Keratinocyte (primary cell): ENCODE measurements around the gene CASP3.

ENCODE experiments used
- EZH2 ChIP-seq: IDR thresholded peaks from one replicate; pipeline ENCODE4 v1.6.1; 2012; ENCODE audit warnings: inconsistent platforms, mild to moderate bottlenecking, low read length, moderate library complexity
- TF ChIP-seq, protein P1 (sequence below), 3 experiments: IDR thresholded peaks in 1 of 3; conservative IDR thresholded peaks in 1 of 3; optimal IDR thresholded peaks in 1 of 3; 2 replicates in 2 of 3; 3 replicates in 1 of 3; pipeline versions ENCODE3 to v1.5.1; 2011; ENCODE audit warnings: low read length in 3 of 3, mild to moderate bottlenecking in 3 of 3, moderate library complexity in 2 of 3, control low read depth in 1 of 3, inconsistent platforms in 1 of 3; ENCODE audit not compliant: insufficient read depth in 2 of 3; ENCODE audit errors: extremely low read depth in 1 of 3

DNA sequence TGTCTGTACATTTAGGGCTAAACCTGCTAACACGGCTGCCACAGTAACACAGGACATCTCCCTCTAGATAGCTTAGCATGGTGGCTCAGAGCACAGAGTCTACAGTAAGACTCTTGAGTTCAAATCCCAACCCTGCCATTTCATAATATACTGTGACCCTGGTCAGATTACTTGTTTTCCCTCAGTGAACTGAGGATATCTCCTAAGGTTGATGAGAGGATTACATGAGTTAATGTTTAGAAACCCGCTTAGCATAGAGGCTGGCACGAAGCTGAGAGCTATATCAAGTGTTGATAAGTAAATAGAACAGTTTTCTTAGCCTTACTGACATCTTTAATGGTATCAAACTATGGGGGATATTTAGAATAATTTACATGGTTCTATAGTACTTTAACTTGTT is 37.2 kb downstream of the CASP3 start:
- TF ChIP-seq, protein P1, sequence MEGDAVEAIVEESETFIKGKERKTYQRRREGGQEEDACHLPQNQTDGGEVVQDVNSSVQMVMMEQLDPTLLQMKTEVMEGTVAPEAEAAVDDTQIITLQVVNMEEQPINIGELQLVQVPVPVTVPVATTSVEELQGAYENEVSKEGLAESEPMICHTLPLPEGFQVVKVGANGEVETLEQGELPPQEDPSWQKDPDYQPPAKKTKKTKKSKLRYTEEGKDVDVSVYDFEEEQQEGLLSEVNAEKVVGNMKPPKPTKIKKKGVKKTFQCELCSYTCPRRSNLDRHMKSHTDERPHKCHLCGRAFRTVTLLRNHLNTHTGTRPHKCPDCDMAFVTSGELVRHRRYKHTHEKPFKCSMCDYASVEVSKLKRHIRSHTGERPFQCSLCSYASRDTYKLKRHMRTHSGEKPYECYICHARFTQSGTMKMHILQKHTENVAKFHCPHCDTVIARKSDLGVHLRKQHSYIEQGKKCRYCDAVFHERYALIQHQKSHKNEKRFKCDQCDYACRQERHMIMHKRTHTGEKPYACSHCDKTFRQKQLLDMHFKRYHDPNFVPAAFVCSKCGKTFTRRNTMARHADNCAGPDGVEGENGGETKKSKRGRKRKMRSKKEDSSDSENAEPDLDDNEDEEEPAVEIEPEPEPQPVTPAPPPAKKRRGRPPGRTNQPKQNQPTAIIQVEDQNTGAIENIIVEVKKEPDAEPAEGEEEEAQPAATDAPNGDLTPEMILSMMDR (optimal IDR thresholded peaks at IDR 0.05 in 1 of 3, IDR thresholded peaks at IDR 0.05 in 1 of 3, conservative IDR thresholded peaks at IDR 0.05 in 1 of 3; ENCODE audit: extremely low read depth in 1 of 3, insufficient read depth in 2 of 3, low read length in 3 of 3): no peak
- TF ChIP-seq EZH2: no peak
